GM21825 (cell line): ENCODE results near the gene CFD.
"Not testable (repeated sequence)": the region's sequence is repeated elsewhere in the genome, so short reads cannot be mapped to it uniquely, and the experiment has no call there.

Source experiments
- ATAC-seq: cut with Tn5 transposase; IDR thresholded peaks from one replicate; pipeline ENCODE4 v1.9.1; 2021; ENCODE audit warnings: mild to moderate bottlenecking, moderate library complexity; ENCODE audit not compliant: unreplicated experiment

The CFD gene

DNA sequence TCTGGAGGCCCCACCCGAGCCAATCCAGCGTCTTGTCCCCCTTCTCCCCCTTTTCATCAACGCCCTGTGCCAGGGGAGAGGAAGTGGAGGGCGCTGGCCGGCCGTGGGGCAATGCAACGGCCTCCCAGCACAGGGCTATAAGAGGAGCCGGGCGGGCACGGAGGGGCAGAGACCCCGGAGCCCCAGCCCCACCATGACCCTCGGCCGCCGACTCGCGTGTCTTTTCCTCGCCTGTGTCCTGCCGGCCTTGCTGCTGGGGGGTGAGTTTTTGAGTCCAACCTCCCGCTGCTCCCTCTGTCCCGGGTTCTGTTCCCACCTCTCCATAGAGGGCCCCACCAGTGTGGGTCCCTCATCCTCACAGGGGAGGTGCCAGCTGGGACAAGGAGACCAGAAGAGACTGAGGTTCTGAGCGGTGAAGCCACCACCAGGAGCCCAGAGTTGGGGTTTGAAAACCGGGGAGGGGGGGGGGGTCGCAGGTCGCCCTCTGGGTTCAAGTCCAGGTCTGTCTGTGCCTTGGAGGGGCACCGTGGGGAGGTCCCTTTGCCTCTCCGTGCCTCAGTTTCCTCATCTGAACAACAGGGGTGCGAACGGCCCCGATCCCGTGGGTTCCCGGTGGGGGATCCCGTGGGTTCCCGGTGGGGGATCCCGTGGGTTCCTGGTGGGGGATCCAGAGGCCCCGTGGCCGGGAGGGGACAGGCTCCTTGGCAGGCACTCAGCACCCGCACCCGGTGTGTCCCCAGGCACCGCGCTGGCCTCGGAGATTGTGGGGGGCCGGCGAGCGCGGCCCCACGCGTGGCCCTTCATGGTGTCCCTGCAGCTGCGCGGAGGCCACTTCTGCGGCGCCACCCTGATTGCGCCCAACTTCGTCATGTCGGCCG lies 7.1 kb upstream of the CFD start, which contains the start of gene ELANE:
ELANE (plus strand) TSS at position 168 of the 878 bp plus-strand sequence; CDS start at position 194, 26 bp downstream.
- no peak for ATAC-seq

DNA sequence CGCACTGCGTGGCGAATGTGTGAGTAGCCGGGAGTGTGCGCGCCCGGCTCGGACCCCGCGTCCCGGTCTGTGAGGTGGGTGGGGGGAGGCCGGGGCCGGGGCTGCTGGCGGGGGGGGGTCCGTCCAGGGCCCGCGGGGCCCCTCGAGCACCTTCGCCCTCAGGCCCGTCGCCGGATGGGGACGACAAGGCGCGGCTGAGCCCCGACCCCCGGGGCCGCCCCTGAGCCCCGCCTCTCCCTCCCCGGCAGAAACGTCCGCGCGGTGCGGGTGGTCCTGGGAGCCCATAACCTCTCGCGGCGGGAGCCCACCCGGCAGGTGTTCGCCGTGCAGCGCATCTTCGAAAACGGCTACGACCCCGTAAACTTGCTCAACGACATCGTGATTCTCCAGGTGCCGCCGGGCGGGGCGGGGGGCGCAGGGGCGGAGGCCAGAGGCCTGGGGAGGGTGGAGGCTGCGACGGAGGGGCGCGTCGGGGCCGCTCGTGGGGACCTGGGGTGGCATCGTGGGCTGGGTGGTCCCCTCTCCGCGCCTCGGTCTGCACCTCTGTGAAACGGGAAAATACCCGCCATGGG lies 6.4 kb upstream of the CFD start:
- no peak for ATAC-seq

DNA sequence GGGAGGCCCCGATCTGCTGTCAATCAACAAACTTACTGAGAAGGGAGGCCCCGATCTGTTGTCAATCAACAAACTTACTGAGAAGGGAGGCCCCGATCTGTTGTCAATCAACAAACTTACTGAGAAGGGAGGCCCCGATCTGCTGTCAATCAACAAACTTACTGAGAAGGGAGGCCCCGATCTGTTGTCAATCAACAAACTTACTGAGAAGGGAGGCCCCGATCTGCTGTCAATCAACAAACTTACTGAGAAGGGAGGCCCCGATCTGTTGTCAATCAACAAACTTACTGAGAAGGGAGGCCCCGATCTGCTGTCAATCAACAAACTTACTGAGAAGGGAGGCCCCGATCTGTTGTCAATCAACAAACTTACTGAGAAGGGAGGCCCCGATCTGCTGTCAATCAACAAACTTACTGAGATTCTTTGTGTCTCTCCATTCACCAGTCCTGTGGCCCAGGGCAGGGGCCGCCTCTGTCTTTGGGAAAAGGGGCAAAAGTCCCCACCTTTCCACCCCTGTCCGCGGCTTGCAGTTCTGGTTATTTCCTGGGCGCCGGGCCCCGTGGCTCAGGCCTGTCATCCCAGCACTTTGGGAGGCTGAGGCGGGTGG lies 5.7 kb upstream of the CFD start:
- not testable (repeated sequence) for ATAC-seq

DNA sequence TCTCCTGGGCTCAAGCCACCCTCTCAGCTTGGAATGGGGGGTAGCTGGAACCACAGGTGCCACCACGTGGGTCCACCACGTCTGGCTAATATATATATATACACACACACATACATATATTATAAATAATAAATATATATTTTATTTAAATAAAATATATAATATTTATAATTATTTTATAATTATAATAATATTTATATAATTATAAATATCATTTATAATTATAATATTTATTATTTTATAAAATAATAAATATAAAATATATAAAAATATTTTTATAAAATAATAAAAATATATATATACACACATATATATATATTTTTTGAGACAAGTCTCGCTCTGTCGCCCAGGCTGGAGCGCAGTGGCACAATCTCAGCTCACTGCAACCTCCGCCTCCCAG lies 4.9 kb upstream of the CFD start:
- no peak for ATAC-seq

DNA sequence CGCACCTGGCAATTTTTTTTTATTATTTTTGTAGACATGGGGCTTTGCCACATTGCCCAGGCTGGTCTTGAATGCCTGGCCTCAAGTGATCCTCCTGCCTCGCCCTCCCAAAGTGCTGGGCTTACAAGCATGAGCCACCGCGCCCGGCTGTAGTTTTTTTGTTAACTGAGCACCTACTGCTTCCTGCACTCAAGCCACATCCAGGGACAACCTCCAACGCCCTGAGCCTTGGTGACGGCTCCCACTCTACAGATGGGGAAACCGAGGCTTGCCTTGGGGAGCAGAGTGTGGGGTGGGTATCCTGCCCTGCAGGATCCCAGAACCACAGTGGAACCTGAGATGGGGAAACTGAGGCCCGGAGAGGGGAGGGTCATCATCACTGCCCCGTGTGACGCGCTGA lies 4.3 kb upstream of the CFD start:
- ATAC-seq = no peak

DNA sequence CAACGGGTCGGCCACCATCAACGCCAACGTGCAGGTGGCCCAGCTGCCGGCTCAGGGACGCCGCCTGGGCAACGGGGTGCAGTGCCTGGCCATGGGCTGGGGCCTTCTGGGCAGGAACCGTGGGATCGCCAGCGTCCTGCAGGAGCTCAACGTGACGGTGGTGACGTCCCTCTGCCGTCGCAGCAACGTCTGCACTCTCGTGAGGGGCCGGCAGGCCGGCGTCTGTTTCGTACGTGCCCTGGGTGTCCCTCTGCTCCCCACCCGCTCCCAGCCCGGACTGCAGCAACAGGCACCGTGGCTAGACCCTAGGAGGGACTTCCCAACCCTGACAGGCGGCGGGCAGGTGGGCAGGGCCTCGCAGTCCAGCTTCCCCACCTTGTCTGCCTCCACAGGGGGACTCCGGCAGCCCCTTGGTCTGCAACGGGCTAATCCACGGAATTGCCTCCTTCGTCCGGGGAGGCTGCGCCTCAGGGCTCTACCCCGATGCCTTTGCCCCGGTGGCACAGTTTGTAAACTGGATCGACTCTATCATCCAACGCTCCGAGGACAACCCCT lies 3.8 kb upstream of the CFD start:
- ATAC-seq = no peak

DNA sequence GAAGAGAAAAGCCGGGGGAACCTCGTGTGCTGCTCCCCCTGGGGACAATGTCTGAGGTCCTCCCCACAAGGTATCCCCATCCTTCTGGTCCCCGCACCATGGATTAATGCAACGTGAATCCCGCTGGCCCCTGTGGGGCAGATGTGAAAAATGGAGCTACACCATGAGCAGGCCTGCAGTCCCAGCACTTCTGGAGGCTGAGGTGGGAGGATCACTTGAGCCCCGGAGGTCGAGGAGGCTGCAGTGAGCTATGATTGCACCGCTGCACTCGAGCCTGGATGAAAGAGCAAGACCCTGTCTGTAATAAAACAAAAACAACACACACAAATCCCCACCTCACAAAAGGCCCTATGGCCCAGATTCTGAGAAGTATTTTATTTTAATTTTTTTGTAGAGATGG lies 1.2 kb upstream of the CFD start:
- ATAC-seq = no peak

DNA sequence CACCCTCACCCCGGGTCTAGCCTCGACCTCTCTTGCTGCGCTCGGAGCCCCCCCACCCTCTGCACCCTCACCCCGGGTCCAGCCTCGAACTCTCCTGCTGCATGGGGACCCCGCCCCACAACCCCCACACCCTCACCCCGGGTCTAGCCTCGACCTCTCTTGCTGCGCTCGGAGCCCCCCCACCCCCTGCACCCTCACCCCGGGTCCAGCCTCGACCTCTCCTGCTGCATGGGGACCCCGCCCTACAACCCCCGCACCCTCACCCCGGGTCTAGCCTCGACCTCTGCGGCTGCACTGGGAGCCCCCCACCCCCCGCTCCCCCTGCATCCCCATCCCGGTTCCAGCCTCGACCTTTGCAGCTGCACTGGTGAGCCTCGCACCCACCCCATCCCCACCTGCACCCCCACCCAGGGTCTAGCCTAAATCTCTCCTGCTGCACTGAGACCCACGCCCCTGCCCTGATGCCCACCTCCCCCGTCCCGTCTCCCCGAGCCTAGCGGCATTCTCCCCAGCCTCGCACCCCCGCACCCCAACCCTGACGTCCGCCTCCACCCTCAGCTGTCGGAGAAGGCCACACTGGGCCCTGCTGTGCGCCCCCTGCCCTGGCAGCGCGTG lies 1.8 kb downstream of the CFD start:
- no peak for ATAC-seq

DNA sequence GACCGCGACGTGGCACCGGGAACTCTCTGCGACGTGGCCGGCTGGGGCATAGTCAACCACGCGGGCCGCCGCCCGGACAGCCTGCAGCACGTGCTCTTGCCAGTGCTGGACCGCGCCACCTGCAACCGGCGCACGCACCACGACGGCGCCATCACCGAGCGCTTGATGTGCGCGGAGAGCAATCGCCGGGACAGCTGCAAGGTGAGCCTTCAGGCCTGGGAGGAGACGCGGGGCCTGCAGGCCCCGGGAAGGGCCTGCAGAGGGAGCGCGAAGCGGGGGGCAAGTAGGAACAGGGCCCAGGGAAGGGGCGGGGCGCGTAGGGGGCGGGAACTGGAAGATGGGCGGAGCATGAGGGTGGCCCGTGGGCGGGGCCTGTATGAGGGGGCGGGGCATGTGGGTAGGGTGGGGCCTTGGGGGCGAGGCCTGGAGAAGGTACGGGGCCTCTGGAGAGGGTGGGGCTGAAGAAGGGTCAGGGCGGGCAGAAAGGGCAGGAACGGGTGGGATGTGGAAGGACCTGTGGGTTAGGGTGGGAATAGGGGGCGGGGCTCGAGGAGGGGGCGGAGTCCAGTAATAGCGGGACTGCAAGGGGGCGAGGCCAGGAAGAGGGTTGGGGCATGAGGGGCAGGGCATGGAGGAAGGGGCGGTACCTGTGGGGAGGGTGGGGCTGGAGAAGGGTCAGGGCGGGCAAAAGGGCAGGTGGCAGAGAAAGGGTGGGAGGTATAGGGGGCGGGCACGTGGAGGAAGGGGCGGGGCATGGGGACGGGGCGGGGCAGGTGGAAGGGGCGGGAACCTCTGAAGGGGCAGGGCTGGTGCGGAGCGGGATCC lies 2.5 kb downstream of the CFD start:
- ATAC-seq = no peak

DNA sequence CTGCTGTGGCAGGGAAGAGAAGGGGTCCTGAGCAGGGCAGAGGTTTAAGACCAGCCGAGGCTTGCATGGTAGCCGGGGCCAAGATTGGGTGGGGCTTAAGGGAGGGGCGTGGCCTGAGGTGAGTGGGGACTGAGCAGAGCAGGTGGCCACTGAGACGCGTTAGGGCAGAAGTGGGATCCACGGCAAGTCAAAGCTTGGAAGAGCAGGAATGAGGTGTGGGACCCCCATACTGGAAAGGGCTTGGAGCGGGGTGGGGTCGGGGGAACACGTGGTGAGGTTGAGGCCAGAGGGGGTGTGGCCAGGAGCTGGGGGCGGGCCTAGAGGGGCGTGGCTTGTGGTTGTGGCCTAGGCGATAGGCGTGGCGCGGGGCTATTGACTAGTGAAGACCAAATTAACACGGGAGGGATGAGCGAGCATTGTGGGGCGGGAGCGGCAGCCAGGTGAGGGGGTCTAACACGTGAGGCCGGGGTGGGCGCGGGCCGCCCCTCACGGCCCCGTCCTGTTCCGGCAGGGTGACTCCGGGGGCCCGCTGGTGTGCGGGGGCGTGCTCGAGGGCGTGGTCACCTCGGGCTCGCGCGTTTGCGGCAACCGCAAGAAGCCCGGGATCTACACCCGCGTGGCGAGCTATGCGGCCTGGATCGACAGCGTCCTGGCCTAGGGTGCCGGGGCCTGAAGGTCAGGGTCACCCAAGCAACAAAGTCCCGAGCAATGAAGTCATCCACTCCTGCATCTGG lies 3.3 kb downstream of the CFD start:
- no peak for ATAC-seq

DNA sequence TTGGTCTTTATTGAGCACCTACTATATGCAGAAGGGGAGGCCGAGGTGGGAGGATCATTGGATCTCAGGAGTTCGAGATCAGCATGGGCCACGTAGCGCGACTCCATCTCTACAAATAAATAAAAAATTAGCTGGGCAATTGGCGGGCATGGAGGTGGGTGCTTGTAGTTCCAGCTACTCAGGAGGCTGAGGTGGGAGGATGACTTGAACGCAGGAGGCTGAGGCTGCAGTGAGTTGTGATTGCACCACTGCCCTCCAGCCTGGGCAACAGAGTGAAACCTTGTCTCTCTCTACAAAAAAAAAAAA lies 3.8 kb downstream of the CFD start:
- no peak for ATAC-seq

DNA sequence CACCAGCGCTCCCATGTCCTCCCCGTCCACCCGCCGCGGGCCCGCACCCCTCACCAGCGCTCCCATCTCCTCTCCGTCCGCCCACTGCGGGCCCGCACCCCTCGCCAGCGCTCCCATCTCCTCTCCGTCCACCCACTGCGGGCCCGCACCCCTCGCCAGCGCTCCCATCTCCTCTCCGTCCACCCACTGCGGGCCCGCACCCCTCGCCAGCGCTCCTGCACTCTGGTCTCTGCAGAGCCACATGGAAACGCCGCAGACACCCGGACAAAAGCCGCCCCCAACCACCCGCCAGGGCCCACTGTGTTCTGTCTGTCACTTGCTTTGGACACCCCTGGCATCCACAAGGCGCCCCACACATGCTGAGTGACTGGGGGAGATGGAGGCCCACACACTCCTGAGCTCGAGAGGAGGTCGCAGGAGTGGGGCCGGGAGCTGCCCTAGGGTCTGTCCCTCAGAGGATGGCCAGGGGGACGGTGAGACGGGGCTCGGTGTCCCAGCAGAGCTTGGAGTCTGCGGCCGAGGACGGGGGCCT lies 7.4 kb downstream of the CFD start:
- no peak for ATAC-seq

DNA sequence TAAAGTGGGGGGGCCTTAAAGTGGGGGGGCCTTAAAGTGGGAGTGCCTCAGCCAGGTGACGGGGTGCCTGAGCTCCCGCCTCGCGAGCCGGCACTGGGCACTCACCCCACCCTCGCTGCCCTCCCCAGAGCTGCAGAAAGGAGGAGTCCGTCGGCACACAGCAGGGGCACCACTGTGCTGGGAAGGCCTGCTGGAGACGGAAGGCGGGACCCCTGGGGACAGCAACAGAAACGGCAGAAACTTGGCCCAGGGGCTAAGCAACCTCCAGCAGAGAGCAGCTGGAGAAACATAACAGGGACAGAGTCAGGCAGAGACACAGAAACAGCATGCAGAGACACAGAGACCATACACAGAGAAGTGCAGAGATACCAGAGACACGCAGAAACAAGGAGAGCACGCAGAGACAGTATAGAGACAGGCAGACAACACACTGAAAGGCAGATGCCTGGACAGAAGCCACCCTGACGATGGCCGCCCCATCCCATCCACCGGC lies 7.9 kb downstream of the CFD start:
- ATAC-seq = no peak

DNA sequence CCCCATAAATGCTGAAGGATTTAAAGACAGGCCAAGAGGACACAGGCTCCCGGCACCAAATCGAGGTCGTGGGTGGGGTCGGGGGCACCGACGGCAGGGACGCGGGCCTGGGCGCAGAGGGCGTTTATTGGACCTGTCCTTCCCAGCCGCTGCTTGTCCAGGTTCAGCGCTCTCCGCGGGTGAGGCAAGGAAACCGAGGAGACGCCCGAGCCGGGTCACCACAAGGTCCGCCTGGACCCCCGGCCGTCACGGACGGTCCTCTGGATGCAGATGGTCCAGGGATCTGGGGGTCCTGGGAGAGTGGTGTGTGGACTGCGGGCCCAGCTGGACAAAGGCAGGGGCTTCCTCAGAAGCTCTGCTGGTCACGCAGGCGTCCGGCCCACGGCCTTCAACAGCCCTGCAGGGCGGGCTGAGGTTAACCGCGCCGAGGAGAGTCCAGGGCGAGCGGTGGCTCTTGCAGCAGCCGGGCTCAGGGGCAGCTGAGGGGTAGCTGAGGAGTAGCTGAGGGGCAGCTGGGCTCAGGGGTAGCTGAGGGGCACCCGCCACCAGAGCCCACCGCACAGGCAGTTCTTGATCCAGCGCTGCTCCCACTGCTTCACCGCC lies 8.5 kb downstream of the CFD start:
- ATAC-seq = no peak

DNA sequence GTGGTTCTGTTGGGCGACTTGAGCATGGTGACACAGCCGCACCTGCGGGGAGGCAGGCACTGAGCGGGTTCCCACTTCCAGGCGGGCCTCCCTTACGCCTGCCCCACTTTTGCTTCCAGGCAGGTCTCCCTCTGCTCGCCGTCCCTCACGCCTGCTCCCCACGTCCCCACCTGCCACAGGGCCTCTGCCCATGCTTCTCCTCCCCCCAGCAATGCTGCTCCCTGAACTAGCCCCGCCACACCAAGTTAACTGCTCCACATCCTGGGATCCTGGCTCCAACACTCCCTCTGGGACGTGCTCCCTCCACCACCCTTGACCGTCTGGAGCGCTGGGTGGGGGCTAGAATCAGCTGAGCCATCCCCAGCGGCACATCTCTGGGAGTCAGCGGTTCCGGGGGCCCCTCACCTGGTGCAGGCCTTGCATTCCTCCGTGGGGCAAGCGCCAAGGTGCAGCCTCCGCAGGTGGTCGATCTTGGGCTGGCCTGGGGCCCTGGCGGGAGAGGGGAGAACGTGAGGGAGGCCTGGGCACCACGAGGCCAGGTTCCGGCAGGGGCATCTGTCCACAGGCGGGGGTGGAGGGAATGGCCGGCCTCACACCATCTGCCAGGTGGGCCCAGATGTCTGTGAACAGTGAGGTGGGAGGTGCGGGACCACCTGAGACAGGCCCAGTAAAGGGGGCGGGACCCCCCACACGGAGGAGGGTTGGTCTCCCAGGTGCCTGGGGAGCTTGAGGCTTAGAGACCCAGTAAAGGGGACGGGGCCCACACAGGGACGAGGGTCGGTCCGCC lies 9.2 kb downstream of the CFD start:
- ATAC-seq = no peak

DNA sequence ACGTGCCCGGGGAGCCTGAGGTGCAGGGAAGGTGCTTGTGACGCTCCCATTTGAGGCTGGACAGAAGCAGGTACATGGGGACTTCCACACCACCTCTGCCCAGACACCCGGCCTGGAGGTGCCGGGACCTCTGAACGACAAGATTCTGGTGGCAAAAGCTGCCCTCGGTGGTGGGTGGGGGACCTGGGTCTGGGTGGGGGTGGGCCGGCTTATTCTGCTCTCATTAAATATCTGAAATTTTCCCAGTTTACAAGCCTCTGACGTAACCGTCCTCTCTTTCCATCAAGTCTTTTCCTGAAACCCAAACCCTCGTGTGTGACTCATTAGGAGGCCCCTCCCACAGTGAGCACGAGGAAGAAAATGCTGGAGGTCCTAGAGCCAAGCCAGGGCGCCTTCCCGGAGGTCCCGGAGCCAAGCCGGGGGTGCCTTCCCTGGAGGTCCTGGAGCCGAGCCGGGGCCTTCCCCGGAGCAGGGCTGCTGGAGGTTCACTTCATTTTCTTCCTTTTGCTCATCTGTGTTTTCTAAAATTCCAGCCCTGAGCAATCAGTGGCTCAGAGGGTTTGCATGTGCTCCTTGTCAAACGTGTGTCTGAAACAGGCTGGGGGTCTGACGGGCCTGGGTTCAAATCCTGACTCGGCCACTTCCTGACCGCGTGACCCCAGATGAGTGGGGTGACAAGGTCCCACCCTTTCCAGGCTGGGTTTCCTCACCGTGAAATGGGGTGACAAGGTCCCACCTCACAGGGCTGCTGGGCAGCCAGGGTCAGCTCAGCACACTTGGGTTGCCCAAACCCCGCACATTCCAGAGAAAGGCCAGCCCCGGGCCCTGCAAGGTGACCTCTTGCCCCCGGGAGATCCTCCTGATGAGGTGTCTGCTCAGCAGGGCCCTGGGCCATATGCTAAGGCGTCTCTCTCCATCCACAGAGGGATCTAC lies 10.0 kb downstream of the CFD start:
- ATAC-seq = no peak

DNA sequence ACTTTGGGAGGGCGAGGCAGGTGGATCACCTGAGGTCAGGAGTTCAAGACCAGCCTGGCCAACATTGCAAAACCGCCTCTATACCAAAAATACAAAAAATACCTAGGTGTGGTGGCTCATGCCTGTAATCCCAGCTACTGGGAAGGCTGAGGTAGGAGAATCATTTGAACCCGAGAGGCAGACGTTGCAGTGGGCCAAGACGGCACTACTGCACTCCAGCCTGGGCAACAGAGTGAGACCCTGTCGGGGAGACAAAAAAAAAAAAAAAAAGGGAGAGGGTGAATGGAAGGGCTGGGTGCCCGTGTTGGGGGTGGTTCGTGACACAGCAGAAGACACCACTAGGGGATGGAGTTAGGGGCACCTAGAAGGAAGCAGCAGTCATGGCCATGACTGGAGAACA lies 10.8 kb downstream of the CFD start:
- ATAC-seq = no peak
